Natural killer cell (primary cell): ENCODE results near the gene SLC6A7. TPM values are rescaled to one million over a fixed set of nuclear protein-coding genes. Genes with fewer than 3 reads are reported as not detected.
"Not testable (repeated sequence)": the region's sequence is repeated elsewhere in the genome, so short reads cannot be mapped to it uniquely, and the experiment has no call there.

ENCODE experiments used
- ATAC-seq, 3 donors: fragments of 150-1000 bp in 2 of 3; fragments of 200-7000 bp in 1 of 3; cut with Tn5 transposase; 1 replicate in 1 of 3; 2 replicates in 2 of 3; pipeline ENCODE4 v1.10.0; 2021; ENCODE audit warnings: mild to moderate bottlenecking in 2 of 3, moderate library complexity in 2 of 3
- DNase-seq, 2 donors: peaks; one replicate each; pipeline versions ENCODE4 v3.0.0 to v3.0.0-alpha.2; 2013 to 2021; ENCODE audit warnings: mixed read lengths in 1 of 2
- H3K27ac ChIP-seq: one replicate; pipeline ENCODE4 v1.5.1; 2013; ENCODE audit warnings: mild to moderate bottlenecking, low read length
- H3K27me3 ChIP-seq: one replicate; pipeline ENCODE4 v1.6.1; 2013; ENCODE audit warnings: low read length; ENCODE audit not compliant: control insufficient read depth, insufficient read depth
- H3K36me3 ChIP-seq: one replicate; pipeline ENCODE4 v1.6.1; 2013; ENCODE audit warnings: low read length; ENCODE audit not compliant: control insufficient read depth, insufficient read depth
- H3K4me1 ChIP-seq: one replicate; pipeline ENCODE4 v1.6.1; 2013; ENCODE audit warnings: low read length; ENCODE audit not compliant: control insufficient read depth, insufficient read depth
- H3K4me3 ChIP-seq: one replicate; pipeline ENCODE4 v1.5.1; 2013; ENCODE audit warnings: low read length
- H3K9me3 ChIP-seq: one replicate; pipeline ENCODE4 v1.6.1; 2013; ENCODE audit warnings: low read length; ENCODE audit not compliant: control insufficient read depth, insufficient read depth
- H3K27ac Mint-ChIP-seq, 2 donors: one replicate each; pipeline ENCODE4 v1.8.0; 2022; ENCODE audit warnings: mild to moderate bottlenecking in 2 of 2, mixed read lengths in 2 of 2, moderate library complexity in 1 of 2
- H3K27me3 Mint-ChIP-seq, 2 donors: one replicate each; pipeline ENCODE4 v1.8.0; 2022; ENCODE audit warnings: low read depth in 2 of 2, mixed read lengths in 2 of 2
- H3K36me3 Mint-ChIP-seq: one replicate; pipeline ENCODE4 v1.8.0; 2022; ENCODE audit warnings: mixed read lengths
- H3K4me1 Mint-ChIP-seq, 2 donors: one replicate each; pipeline ENCODE4 v1.8.0; 2022; ENCODE audit warnings: mixed read lengths in 2 of 2
- H3K4me3 Mint-ChIP-seq: one replicate; pipeline ENCODE4 v1.8.0; 2022; ENCODE audit warnings: mild to moderate bottlenecking, moderate library complexity, mixed read lengths
- H3K9me3 Mint-ChIP-seq, 2 donors: one replicate each; pipeline ENCODE4 v1.8.0; 2022; ENCODE audit warnings: mixed read lengths in 2 of 2
- WGBS: methylation state at CpG from one replicate; pipeline ENCODE4 v1.1.7; 2013; ENCODE audit warnings: missing lambda C conversion rate; ENCODE audit not compliant: insufficient coverage; 5-methylcytosine and 5-hydroxymethylcytosine counted together
- intact Hi-C: fragments of 100-400 bp; cut with micrococcal nuclease; formaldehyde crosslinking; loops from one replicate; pipeline ENCODE4 v1.14.2; 2022
- total RNA-seq, 4 donors: library from RNA; stranded (reverse); fragments of 120-200 nt in 1 of 4; gene quantifications; one replicate each; pipeline versions ENCODE4 v1.2.3 to v1.2.4, GENCODE V29; 2013 to 2022
- TF ChIP-seq, protein P1 (sequence below): fragments of 200-600 bp; IDR thresholded peaks from one replicate; pipeline ENCODE4 v1.8.0; 2022; ENCODE audit warnings: antibody characterized with exemption

The SLC6A7 gene
- total RNA-seq, 3 donors from 2014 or later (not counting 1 experiment from before 2014, with no cell fraction given) = not detected

DNA sequence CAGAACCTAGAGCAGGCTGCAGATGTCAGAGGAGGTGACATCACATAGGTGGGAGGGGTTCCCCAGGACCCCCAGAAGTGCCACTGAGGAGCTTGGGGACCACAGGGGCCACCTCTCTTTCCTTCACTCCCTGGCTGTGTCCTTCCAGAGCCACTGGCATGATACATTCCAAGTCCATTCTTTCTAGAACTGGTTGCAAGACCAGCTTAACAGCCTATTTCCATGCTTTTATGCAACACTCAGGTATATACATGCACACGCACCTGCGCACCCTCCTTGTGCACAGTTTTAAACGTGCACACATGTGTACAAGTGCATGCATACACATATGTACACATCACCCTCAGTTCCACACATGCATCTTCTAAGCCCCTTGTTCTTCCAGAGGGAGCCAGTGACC lies 39.7 kb downstream of the SLC6A7 start:
- Mint-ChIP-seq H3K27ac (no peak overlapping the region), H3K9me3 (no peaks in the 10 kb centered on the region), H3K36me3 (no peaks in the 10 kb centered on the region), H3K27me3 (no peaks in the 10 kb centered on the region), H3K4me1 (no peaks in the 10 kb centered on the region), H3K4me3 (no peak overlapping the region)
- DNase-seq = no peak
- H3K36me3 ChIP-seq = no peaks in the 10 kb centered on the region
- no peaks in the 10 kb centered on the region for H3K27me3 ChIP-seq
- WGBS = 89% methylated on average over 3 of the region's 3 CpGs
- H3K4me1 ChIP-seq = no peaks in the 10 kb centered on the region
- TF ChIP-seq, protein P1, sequence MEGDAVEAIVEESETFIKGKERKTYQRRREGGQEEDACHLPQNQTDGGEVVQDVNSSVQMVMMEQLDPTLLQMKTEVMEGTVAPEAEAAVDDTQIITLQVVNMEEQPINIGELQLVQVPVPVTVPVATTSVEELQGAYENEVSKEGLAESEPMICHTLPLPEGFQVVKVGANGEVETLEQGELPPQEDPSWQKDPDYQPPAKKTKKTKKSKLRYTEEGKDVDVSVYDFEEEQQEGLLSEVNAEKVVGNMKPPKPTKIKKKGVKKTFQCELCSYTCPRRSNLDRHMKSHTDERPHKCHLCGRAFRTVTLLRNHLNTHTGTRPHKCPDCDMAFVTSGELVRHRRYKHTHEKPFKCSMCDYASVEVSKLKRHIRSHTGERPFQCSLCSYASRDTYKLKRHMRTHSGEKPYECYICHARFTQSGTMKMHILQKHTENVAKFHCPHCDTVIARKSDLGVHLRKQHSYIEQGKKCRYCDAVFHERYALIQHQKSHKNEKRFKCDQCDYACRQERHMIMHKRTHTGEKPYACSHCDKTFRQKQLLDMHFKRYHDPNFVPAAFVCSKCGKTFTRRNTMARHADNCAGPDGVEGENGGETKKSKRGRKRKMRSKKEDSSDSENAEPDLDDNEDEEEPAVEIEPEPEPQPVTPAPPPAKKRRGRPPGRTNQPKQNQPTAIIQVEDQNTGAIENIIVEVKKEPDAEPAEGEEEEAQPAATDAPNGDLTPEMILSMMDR = no peak
- H3K27ac ChIP-seq = no peak overlapping the region
- intact Hi-C loops = no loop called here
- H3K4me3 ChIP-seq = no peak overlapping the region
- ATAC-seq = no peak
- H3K9me3 ChIP-seq = no peaks in the 10 kb centered on the region

DNA sequence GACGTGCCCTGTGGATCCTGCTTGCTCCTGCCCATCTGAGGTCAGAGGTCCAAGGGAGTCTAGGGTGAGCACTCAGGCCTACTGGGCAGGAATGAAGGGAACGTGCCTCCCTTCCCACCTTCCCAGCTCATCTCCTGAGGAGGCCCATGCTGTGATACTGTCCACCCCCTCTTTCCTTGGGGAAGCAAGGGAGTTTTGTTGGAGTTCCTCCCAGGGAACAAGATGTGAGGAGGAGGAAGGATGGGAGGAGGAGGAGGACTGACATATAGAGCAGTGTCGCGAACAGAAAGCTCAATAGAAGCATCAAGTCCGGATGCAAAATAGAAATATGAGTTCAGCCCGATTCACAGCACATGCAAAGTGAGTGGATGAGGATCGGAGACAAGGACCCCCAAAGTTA lies 41.0 kb downstream of the SLC6A7 start:
- DNase-seq (no peak), ATAC-seq (no peak)
- H3K36me3 ChIP-seq = no peaks in the 10 kb centered on the region
- no peak overlapping the region for H3K4me3 ChIP-seq
- H3K4me1 ChIP-seq = no peaks in the 10 kb centered on the region
- no peak overlapping the region for H3K27ac ChIP-seq
- H3K27ac Mint-ChIP-seq = no peak overlapping the region
- H3K27me3 Mint-ChIP-seq = no peaks in the 10 kb centered on the region
- TF ChIP-seq, protein P1 = no peak
- intact Hi-C loops = no loop called here
- no peaks in the 10 kb centered on the region for H3K36me3 Mint-ChIP-seq
- H3K4me1 Mint-ChIP-seq = no peaks in the 10 kb centered on the region
- 89% methylated on average over 7 of the region's 7 CpGs for WGBS
- no peak overlapping the region for H3K4me3 Mint-ChIP-seq
- no peaks in the 10 kb centered on the region for H3K9me3 Mint-ChIP-seq
- H3K9me3 ChIP-seq = no peaks in the 10 kb centered on the region
- no peaks in the 10 kb centered on the region for H3K27me3 ChIP-seq

DNA sequence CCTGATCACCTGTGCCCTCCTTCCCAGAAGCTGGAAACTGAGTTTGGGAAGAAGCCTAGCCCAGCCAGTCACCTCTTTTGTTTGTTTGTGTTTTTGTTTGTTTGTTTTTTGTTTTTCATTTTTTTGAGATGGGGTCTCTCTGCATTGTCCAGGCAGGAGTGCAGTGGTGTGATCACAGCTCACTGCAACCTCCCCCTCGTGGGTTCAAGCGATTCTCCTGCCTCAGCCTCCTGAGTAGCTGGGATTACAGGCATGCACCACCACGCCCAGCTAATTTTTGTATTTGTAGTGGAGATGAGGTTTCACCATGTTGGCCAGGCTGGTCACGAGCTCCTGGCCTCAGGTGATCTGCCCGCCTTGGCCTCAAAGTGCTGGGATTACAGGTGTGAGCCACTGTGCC lies 43.8 kb downstream of the SLC6A7 start:
- H3K4me3 Mint-ChIP-seq, ATAC-seq, H3K4me1 Mint-ChIP-seq, H3K27ac ChIP-seq, DNase-seq, H3K27me3 ChIP-seq, H3K4me1 ChIP-seq, H3K36me3 ChIP-seq, H3K36me3 Mint-ChIP-seq, H3K9me3 ChIP-seq, H3K27me3 Mint-ChIP-seq, H3K9me3 Mint-ChIP-seq, H3K27ac Mint-ChIP-seq, intact Hi-C loops, H3K4me3 ChIP-seq: not testable (repeated sequence)
- WGBS = 82% methylated on average over 5 of the region's 5 CpGs

DNA sequence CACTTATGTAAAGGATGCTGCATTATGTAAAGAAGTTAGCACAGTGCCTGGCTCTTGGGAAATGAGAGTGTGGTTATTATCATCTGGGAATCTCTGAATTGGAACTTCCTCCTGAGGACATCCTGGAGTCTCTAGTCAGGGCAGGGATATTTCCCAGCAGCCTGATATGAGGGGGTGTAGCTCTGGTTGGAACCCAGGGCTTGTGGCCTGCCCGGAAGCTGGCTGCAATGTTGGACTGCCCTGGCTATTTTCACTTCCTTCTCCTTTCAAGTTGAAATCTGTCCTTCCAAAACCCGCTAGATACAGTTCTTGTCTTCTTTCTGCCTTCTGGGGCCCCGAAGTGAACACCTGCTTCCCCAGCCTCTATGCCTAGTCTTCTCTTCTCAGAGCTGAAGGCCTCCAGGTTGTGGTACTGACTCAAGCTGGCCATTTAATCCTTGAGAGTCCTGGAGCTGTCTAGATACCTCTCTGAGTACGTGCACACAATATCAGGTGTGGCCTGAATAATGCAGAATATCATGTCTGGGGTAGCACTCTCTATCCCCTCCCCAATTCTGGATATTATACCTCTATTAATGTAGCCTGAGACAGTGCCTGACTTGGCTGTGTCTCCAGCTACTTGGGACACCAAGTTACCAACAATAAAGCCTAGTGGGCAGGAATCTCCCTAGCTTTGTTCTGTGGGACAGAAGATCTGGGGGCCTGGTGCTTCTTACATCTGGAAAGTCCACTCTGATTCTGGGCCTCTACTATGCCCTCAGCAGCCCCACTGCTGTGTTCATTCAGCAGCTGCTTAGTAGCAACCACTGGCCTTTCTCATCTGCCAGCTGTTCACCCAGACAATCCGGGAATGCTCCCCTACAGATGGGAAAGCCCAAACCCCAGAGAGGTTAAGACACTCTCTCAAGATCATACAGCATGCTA lies 45.0 kb downstream of the SLC6A7 start:
- no peaks in the 10 kb centered on the region for H3K9me3 ChIP-seq
- ATAC-seq = no peak
- 76% methylated on average over 5 of the region's 5 CpGs for WGBS
- Mint-ChIP-seq H3K4me1 (no peaks in the 10 kb centered on the region), H3K36me3 (no peaks in the 10 kb centered on the region), H3K9me3 (no peaks in the 10 kb centered on the region), H3K27me3 (no peaks in the 10 kb centered on the region), H3K27ac (no peak overlapping the region), H3K4me3 (no peak overlapping the region)
- no peak overlapping the region for H3K4me3 ChIP-seq
- H3K36me3 ChIP-seq = no peaks in the 10 kb centered on the region
- no peaks in the 10 kb centered on the region for H3K4me1 ChIP-seq
- no peak for DNase-seq
- H3K27me3 ChIP-seq = no peaks in the 10 kb centered on the region
- TF ChIP-seq, protein P1 = no peak
- intact Hi-C loops = no loop called here
- no peak overlapping the region for H3K27ac ChIP-seq
